Sciatic nerve (tissue), 2 donors: Measurements from ENCODE around the gene PRTG. TPM values are rescaled to one million over a fixed set of nuclear protein-coding genes. Genes with fewer than 3 reads are reported as not detected.
A peak's percentile ranks its signal among the peaks of the same experiment; 100 is the strongest.
"Not testable (repeated sequence)": the region's sequence is repeated elsewhere in the genome, so short reads cannot be mapped to it uniquely, and the experiment has no call there.

Experiments
- ATAC-seq: fragments of 200-7000 bp; cut with Tn5 transposase; one replicate; pipeline ENCODE4 v1.9.1; 2020; ENCODE audit warnings: mild to moderate bottlenecking, moderate library complexity
- DNase-seq: peaks from one replicate; pipeline ENCODE4 v3.0.0-alpha.2; 2020; ENCODE audit warnings: low spot score
- intact Hi-C: fragments of 100-400 bp; cut with DNase I; formaldehyde crosslinking; loops from one replicate; pipeline ENCODE4 v1.14.2; 2022
- total RNA-seq: library from RNA; stranded (reverse); fragmentation: NEBNext Ultra II Directional; extraction: Animal tissue kit (Norgen Biotek cat#: 25700); gene quantifications from one replicate; pipeline ENCODE4 v1.2.1, GENCODE V29; 2021
- donor health status: DM: no; HTN: no; CAD: no.
- donor health status: DM: no; HTN: no; CAD: no.

PRTG gene
- 4.9 TPM for total RNA-seq

GRCh38 chr15:55742927-55743728 lies at the start of gene PRTG:
PRTG (minus strand) TSS chr15:55743152; CDS start chr15:55742931, 221 bp downstream.
- DNase-seq (peak; percentile 82), ATAC-seq (peak; percentile 97)
- intact Hi-C loops: no loop called here

GRCh38 chr15:55791551-55792400 lies 48.8 kb upstream of the PRTG start:
- no peak for ATAC-seq
- no peak for DNase-seq
- intact Hi-C loops: no loop called here

DNA sequence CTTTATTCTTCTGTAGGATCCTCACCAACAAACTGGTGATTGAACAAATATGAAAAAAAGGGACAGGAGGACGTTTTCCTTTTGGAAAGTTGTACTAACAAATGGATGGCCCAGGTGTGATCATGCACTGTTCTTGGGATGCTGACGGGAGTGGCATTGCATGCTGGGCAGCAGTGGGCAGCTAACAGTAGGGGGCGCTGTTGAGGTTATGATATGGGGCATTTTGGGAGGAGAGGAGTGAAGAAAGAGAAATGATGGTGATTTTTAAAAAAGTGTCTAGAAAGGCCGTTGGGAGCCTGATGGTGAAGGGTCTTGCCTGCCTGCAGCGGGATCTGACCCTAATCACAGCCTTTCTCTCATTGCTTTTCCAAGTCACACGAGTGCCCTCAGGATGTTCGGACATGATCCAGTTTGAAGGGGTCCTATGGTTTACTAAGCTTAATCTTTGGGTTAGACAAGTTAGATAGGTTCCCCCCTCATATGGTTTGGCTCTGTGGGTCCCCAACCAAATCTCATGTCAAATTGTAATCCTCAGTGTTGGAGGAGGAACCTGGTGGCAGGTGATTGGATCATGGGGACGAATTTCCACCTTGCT lies 46.2 kb upstream of the PRTG start:
- peak; percentile 63 for ATAC-seq
- peak; percentile 65 for DNase-seq
- intact Hi-C loops: no loop called here

DNA sequence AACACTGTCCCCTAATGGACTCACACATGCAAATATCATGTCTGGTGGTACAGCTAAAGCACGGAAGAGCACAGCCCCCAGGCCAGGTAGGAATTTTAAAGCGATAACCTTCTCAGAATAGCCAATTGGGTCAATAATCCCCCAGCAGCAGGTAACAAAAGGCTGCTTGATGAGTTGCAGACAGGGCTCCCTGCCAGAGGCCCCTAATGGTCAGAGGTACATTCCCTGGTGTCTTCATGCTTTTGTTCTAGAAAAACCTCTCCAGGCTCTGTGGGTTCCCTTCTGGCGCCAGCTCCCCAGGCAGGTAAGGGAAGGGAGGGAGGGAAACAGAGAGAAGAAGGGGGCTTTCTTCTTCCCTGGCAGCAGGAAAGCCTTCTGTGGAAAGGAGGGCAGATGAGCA lies 43.4 kb upstream of the PRTG start:
- ATAC-seq: no peak
- intact Hi-C loops: no loop called here
- no peak for DNase-seq

DNA sequence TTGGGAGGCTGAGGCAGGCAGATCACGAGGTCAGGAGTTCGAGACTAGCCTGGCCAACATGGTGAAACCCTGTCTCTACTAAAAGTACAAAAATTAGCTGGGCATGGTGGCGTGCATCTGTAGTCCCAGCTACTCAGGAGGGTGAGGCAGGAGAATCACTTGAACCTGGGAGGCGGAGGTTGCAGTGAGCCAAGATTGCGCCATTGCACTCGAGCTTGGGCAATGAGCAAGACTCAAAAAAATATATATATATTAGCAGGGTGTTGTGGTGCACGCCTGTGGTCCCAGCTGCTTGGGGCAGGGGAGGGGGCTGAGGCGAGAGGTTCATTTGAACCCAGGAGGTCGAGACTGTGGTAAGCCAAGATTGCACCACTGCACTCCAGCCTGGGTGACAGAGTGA lies 42.6 kb upstream of the PRTG start:
- ATAC-seq, DNase-seq, intact Hi-C loops: not testable (repeated sequence)

DNA sequence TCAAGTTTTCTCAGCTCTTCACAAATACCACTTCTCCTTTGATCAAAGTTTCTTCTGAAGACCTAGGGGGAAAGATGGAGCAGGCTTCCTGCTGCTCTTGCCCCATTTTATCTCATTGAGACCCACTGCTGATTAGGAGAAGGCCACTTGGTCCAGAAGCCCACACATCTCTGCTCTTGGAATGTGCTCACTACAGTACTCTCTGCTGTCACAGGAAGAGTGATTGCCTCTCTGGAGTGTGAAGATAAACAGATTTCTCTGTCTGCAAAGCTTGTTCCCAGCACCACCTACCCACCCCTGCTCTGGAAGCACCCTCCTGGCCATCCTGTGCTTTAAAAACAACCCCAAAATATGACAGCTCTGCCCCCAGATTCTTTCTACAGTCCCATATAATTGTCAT lies 41.3 kb upstream of the PRTG start:
- ATAC-seq: no peak
- intact Hi-C loops: no loop called here
- DNase-seq: no peak

DNA sequence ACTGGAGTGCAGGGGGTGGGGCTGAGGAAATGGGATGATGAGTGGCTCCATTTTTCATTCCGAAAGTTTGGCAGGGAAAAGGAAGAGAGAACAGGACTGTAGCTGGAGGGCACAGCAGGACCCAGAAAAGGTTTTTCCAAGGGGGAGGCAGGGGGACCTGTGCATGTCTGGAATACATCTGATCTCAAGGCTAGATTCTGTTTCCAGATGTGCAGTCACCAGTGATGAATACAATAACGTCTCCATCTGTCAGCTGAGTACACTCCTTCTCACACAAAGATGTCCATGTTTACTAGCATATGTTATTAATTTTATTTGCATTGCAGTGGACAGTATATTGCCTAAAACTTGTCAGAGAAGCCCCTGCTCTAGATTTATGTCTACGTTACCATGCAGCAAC lies 39.9 kb upstream of the PRTG start:
- no peak for ATAC-seq

DNA sequence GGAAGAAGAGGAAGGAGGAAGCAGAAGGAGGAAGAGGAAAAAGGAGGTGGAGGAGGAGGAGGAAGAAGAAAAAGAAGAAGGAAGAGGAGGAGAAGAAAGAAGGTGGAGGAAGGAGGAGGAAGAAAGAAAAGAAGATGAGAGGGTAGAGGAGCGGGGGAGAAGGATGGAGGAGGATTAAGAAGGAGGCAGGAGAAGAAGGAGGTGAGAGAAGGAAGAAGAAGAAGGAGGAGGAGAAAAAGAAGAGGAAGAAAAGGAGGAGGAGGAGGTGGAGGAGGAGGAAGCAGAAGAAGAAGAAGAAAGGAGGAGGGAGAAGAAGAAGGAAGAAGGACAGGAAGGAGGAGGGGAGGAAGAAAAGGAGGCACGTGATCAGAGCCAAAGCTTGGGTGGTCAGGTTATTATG lies 37.3 kb upstream of the PRTG start:
- intact Hi-C loops: no loop called here
- ATAC-seq: no peak
- DNase-seq: no peak

More for the DNA sequence above, 39.9 kb upstream of the PRTG start:
- intact Hi-C loops: no loop called here
- no peak for DNase-seq

- ATAC-seq (no peak), DNase-seq (no peak)
- intact Hi-C loops: no loop called here
Measured at GRCh38 chr15:55778932-55779331, 36.0 kb upstream of the PRTG start.

DNA sequence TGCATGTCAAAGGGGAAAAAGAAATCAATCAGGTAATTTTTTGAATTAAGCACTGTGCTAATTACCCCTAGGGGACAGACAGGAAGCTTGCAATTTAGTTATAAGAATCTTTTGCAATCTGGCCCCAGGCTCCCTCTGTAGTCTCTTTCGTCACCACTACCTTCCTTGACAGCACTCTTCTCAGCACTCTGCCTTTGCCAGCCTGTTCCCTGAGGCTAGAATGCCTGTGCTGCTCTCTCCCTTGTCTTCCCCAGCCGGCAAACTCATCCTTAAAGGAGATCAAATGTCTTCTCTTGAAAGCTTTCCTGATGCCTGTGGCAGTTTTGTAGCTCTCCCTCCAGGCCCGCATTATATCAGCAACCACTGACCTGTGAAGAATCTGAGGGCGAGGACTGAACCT lies 32.4 kb upstream of the PRTG start:
- DNase-seq (no peak), ATAC-seq (no peak)
- intact Hi-C loops: no loop called here

- DNase-seq (peak; percentile 58), ATAC-seq (no peak)
- intact Hi-C loops: no loop called here
Measured at GRCh38 chr15:55774113-55774970, 31.4 kb upstream of the PRTG start.

DNA sequence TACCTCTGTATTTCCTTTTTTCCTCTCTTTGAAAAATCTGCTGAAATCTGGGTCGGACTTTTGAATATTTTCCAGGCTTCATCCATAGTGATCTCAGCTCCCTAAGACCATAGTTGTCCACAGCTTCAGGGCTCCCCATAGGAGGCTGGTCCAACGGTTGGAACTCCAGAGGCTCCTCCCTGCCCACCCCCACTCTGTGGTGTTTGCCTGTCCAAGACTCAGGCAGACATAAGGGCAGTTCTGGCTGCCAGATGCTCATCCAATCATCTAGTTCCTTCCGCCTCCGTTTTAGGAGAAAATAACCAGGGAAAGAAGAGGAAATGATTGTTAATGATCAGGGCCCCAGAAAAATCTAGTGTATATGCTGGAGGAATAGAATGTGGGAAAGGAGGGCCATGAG lies 27.9 kb upstream of the PRTG start:
- DNase-seq (no peak), ATAC-seq (no peak)
- intact Hi-C loops: no loop called here

DNA sequence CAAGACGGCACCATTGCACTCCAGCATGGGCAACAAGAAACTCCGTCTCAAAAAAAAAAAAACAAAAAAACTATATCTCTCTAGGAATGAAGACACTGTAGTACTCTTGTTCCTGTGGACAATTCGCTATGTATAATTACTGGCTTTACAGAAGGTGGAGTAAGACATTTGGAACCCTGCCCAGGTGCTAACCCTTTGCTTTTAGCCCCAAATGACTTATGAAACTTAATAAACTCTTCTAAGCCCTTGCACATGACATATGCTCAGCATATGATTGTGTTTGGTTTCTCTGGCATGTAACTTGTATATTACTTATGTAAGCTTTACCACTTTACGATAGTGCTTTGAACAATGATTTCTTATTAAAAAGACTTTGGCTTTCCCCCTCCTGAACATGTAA lies 27.3 kb upstream of the PRTG start:
- intact Hi-C loops: no loop called here
- DNase-seq: no peak
- no peak for ATAC-seq

DNA sequence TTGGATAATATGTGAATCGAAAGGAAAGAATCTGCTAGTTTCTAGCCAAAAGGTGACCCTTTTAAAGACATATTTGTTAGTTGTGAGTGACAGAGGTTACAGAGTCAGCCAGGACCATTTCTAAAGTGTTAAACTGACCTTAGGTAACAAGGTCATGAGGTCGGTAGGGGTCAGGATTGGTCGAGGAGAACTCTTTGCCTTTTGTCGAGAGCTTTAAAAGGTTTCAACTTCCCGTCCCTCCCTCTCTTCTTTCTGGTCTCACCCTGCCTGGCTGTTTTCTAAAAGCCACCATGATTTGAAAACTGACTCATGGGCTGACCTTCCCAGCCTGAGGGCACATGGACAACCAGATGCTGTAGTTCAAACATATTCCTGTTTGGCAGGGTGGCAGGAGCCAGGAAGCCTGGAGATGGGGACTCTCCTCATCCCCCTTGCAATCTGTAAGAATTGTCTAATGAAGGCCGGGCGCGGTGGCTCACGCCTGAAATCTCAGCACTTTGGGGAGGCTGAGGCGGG lies 25.8 kb upstream of the PRTG start:
- intact Hi-C loops: no loop called here
- no peak for DNase-seq

GRCh38 chr15:55766676-55767075 lies 23.7 kb upstream of the PRTG start:
- intact Hi-C loops: no loop called here
- ATAC-seq (no peak), DNase-seq (no peak)

More for the DNA sequence above, 25.8 kb upstream of the PRTG start:
- no peak for ATAC-seq

DNA sequence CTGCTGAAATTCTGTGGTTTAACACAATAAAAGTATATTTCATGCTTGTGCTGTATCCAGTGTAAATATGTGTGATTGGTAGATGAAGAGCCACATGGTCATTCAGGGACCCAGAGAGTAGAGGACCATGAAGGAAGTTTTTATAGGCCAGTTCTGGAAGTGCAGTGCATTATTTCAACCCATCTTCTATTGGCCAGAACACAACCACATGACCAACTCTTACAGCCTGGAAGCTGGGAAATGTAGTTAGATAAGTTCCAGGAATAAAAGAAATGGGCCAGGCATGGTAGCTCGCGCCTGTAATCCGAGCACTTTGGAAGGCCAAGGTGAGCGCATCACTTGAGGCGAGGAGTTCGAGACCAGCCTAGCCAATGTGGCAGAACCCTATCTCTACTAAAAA lies 21.4 kb upstream of the PRTG start:
- intact Hi-C loops: no loop called here
- no peak for ATAC-seq
- DNase-seq: no peak

GRCh38 chr15:55758580-55758986 lies 15.6 kb upstream of the PRTG start:
- ATAC-seq (no peak), DNase-seq (no peak)
- intact Hi-C loops: no loop called here

DNA sequence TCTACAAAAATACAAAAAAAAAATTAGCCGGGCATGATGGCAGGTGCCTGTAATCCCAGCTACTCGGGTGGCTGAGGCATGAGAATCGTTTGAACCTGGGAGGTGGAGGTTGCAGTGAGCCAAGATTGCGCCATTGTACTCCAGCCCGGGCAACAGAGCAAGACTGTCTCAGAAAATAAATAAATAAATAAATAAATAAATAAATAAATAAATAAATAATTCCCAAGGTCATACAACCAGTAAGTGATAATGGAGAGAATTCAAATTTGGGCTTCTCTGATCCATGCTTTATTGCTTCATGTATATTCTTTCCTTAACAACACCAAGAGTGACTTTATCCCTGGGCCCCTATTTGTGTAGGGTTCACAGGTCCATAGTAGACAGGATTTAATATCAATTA lies 10.5 kb upstream of the PRTG start:
- ATAC-seq, intact Hi-C loops, DNase-seq: not testable (repeated sequence)

- intact Hi-C loops: no loop called here
- ATAC-seq: no peak
- DNase-seq: no peak
Measured at GRCh38 chr15:55750706-55751105, 7.8 kb upstream of the PRTG start.
